IPS-NIHi7 (cell line): ENCODE data around the gene CACNA2D3.

Experiments
- DNase-seq: peaks from one replicate; pipeline ENCODE4 v3.0.0; 2012; ENCODE audit warnings: mixed read lengths; ENCODE audit errors: extremely low spot score

The CACNA2D3 gene

DNA sequence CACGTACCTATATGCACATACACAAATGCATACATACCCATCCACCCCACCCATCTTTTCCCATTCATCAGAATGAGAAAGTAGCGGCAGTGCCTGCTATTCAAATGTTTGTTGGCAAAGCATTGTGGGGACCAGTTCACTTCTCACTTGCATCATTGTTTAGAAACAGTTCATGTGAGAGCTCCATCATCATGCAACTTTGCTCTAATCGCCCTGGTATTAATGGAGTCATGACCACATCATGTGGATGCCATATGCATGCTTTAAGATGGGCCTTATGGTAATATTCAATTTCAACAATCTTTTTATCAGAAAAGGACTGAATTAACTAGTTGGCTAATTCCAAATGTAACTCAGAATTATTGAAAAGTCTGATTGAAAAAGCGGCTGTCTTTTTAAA lies 725.0 kb downstream of the CACNA2D3 start:
- DNase-seq, result no peak

DNA sequence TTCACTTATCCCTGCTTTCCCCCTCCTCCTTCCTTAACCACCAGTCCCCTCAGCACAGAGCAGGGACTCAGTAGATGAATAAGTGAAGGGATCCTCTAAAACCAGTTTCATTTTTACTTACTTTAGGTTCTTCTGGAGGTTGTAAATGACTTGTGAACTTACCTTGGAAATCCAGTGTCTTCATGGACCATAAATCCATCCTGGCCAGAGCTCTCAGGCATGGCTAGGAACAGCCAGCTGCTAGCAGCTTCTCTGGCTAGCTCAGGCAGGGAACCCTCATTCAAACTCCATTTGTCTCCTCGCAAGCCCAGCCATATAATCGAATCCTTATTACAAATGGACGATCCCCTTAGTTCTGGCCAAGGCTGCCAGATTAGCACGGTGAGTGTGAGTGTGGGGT lies 727.0 kb downstream of the CACNA2D3 start:
- no peak for DNase-seq

GRCh38 chr3:54850484-54851018 lies 728.2 kb downstream of the CACNA2D3 start:
- DNase-seq, result no peak

- peak; percentile 95 for DNase-seq
Observed at GRCh38 chr3:54853573-54854404, 731.4 kb downstream of the CACNA2D3 start.

DNA sequence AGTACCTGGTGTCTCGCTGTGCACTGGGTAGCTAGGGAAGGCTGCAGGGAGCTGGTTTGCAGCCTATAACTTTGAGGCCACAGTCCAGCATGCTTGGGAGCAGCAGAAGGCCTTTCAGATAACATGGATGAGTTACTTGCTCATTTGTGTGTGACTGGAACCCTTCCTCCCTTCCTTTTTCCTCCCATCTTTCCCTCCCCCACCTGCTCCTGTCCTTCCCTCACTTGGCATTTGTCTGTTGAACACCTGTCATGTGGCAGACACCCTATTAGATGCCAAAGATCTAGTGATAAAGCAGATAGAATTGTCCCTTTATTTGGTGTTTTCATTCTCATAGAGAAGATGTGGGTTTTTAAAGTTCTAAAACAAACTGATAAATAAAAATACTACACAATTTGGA lies 733.9 kb downstream of the CACNA2D3 start:
- DNase-seq, result no peak

GRCh38 chr3:54857343-54857742 lies 735.0 kb downstream of the CACNA2D3 start:
- no peak for DNase-seq

GRCh38 chr3:54858093-54858785 lies 735.9 kb downstream of the CACNA2D3 start:
- no peak for DNase-seq

- no peak for DNase-seq
Observed at GRCh38 chr3:54859184-54859583, 736.8 kb downstream of the CACNA2D3 start.

DNA sequence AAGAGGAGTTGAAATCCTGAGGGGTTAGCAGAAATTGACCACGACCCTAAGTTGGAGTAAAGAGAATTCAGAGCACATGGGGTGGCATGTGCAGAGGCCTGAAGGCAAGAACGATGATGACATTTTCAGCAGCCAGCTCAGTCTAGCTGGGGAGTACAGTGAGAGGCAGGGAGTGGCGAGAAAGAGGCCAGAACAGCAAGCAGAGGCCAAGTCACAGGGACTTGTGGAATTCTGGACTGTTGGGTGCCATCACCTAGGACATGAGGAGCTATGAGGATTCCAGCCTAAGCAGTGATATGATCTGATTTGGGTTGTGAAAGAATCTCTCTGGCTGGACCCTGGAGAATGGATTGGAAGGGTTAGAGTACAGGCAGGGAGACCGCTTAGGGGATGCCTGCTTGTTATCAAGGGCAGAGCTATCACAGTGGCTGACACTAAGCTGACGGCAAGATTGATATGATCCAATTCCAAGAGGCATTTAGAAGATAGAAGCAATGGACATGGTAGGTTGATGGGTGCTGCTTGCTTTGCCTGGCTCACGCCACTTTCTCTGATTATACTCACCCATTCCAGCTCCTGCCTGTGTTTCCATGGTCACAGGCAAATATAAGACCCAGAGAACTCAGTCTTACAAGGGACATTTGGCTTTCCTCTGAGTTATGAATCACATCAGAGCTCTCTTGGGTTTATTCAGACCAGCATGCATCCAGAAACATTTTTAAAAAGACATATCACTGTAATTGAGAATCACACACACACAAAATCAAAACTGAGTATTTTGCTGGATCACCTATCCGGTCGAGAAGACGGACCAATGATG lies 739.1 kb downstream of the CACNA2D3 start:
- DNase-seq, result no peak

DNA sequence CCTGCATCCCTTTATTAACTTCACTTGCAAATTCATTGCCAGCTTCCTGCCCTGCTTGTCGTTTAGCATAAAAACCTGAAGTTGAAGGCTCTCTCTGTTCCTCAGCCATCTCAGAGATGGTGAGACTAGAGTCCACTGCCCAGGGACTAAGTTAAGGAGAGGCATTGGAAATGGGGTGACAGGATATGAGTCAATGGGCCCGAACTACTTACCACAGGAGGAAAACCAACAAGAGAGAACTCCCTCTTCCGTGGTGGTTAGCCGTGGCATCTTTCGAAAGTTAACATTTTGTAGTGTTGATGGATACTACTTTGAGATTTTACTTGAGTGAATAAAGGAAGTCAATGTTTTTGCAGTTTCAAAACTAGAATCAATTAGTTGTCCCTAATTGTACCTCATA lies 740.2 kb downstream of the CACNA2D3 start:
- DNase-seq, result no peak

GRCh38 chr3:54863366-54863765 lies 741.0 kb downstream of the CACNA2D3 start:
- no peak for DNase-seq

- no peak for DNase-seq
Observed at GRCh38 chr3:54863786-54864185, 741.4 kb downstream of the CACNA2D3 start.

- DNase-seq, result no peak
Observed at GRCh38 chr3:54865316-54865715, 743.0 kb downstream of the CACNA2D3 start.

DNA sequence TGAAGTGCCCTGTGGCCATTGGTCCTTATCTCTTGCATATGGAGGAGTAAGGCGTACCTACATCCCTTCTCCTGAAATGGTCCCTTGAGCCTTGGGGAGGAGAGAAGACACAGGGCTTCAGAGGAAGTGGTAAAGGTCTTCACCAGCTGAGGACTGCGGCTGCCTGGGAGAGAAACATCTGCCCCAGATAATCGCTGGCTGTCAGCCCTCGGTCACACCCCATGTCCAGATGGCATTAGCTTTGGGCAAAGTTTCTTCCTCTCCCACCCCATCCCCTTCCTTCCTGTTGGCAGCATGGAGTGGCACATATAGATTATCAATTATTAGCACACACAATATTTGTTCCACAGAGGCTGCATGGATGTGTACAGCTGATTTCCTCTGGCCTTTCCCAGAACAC lies 743.9 kb downstream of the CACNA2D3 start:
- no peak for DNase-seq

DNA sequence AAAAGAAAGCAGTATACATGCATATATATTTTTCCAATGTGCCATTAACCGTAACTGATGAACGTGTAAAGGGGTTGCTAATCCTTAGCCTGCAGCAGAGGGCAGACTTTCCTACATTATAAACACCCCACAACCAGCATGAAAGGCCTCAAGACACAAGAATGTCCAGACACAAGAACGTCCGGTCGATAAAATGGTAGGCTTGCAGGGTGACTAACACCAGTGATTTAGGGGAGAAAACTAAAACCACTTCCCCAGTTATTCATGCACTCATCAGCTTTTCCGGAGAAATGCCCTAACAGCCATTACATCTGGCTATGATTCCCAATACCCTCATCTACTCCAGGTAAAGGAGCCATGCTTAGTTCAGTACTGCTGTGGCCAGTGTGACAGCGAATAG lies 748.1 kb downstream of the CACNA2D3 start:
- DNase-seq, result peak; percentile 53

DNA sequence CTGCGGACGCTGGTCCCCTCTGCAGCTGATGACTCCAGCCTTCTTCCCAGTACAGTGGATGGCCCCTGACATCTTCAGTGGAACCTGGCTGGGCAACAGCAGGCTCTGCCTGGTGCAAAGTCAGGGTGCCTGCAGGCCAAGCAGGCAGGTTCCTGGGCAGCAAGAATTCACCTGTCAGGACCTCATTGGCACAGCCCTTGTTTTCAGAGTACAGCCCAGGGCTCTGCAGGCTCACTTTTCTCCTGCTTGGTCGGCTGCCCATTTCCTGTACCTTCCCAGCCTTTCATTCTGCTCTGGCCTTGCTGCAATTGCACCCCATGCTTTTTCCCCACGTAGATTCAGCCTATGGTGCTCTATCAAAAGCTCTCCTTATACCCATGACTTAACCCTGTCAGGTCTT lies 749.5 kb downstream of the CACNA2D3 start:
- no peak for DNase-seq

GRCh38 chr3:54873059-54874010 lies 751.0 kb downstream of the CACNA2D3 start:
- no peak for DNase-seq

DNA sequence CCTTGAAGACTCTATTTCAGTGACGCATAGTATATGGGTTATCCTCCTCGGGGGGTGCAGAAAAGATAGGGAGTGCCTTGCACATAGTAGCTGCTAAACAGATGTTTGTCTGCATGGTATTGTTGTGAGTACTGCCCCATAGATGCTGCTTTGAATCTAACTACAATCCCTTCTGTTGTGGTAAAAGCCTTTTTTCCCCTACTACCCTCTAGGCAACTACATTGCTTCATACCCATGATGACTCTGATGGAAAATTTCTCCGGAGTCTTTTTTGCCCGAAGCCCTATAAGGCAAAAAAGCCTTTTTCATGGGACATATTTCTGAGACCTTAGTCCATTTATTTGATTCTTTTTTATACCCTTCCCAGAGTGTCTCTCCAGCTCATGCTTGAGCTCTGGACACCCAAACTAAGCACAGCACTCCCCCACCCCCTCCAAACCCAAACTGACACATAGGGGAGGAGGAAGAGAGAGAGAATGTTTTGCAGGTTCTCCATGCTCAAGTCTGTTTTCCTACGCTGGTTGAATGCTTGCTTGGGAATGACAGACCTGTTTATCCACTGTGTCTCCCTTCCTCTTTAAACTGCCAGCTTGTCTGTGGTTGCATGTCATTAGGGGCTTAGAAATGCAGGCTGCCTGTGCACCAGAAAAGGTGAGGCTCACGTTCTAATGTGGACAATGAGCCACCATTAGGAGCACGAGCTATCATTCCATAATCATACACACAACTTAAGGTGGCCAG lies 752.6 kb downstream of the CACNA2D3 start:
- no peak for DNase-seq

GRCh38 chr3:54875596-54876268 lies 753.4 kb downstream of the CACNA2D3 start:
- no peak for DNase-seq

DNA sequence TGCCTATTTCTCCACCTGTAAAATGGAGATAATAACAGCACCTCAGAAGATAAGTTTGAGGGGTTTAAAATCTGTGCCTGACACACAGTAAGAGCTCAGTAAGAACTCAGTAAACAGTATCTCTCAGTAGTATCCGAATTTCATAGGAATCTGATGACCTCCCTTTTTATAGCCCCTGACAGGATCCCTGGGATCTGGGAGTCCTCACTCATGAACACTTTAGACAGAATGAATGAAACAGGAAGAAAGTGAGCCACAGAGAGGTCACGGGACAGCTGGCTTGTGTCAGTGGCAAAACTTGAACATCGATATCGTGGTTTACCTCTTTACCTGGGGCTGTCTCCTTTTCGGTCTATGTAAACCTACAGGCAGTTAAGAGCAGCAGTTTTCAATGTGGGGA lies 754.3 kb downstream of the CACNA2D3 start:
- DNase-seq, result no peak
